ENCODE data around the gene PTGDS.

Gene PTGDS

DNA sequence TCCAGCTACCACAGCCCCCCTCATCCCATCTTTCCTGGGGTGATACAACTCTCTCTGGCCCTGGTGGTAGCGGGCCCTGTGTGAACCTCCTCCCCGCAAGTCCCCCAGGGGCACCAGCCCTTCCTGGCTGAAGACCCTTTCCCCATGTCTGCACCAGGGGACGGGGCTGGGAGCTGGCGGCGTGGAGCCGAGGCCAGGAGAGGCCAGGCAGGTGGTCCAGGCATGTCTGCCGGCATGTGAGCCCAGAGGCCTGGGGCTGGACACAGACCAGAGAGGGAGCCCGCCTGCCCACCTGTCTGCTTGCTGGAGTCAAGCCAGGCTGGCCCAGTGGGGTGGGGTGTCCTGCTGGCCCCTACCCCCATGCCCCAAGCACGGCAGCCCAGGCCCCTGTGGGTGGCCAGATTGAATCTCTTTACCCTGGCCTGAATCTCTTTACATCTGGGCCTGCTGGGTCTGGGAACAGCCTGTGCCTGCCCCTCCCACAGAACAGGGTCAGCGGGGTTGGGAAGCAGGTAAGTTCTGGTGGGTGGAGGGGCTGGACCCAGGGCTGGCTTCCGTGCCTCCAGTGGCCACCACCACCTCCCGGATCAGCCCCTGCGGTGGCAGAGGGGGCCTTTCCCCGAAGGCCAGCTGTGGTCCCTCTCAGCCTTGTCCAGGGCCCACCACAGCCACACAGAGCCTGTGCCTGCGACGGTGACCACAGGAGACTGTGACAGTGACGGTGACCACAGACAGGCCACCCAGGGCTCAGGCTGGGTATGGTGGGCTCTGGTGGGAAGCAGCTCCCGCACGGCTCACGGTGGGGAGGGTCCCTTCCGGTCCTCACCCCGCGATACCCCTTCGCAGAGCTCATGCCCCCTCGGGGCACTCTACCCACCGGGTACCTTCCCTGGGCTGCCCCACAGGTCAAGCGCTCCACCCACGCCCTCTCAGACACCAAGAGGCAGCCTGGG, 18.1 kb upstream of the PTGDS start:
- DNase-seq = no peak

DNA sequence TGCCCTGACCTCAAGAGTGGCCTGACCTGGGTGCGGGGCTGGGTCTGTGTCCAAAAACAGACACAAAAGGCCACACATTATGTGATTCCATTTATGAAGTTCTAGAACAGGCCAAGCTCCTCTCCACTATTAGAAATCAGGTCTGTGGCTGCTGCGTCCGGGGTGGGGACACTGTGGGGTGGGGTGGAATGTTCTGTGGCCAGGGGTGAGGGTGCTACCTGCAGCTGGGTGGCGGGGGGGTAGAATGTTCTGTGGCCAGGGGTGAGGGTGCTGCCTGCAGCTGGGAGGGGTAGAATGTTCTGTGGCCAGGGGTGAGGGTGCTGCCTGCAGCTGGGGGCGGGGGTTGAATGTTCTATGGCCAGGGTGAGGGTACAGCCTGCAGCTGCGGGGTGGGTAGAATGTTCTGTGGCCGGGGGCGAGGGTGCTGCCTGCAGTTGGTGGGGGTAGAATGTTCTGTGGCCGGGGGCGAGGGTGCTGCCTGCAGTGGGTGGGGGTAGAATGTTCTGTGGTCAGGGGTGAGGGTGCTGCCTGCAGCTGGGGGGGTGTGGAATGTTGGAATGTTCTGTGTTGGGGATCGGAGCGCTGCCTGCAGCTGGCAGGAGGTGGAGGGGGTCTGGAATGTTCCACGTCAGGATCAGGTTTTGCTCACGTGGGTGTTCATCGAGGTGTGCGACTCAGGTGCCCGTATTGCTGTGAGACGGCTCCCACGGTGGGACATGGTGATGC, 16.9 kb upstream of the PTGDS start:
- DNase-seq = no peak

DNA sequence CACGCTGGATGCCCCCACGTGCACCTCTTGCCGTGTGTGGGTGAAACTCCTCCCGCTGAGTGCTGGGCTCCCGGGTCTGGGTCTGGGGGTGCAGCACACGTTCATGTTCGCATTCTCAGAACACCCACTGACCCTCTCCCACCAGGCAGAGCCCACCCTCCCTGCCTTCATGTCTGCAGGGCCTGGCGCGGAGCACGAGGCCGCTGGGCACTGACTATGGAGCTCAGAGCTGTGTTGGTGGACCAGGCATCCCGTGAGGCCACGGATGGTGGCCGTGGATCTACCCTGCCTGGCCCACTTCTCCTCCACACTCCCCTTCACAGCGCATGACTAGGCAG, 16.4 kb upstream of the PTGDS start:
- no peak for DNase-seq

DNA sequence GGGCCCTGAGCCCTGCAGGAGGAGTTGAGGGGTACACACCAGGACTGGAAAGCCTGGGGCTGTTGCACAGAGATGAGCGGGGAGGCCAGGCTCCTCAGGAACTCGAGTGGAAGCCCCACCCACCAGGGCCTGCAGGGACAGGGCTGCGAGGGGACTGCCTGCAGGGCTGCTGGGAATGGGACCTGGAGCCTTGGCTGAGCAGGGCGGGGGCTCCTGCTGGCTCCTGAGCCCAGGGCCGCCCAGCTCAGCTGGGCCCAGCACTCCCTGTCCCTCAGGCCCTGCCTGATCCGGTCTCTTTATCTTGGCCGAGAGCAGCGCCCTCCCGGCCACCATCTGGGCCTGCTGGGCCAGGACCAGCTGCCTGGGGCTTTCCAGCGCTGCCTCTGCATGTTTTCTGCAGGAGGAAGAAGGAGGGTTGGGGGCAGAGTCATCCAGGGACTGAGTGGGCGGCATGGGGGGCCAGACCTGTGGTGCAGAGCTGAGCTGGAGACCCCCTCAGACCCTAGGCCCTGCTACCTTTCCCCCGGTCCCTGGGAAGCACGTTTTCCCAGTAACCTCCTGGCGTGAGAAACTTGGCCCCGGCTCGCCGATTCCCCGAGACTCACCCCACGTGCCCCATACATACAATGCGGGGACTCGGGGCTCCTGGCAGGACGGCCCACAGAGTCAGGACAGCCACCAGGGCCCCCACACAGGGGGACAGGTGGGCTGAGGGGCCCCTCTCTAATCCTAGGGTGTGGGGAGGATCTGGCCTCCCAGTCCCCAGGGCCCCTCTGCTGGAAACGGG, 15.8 kb upstream of the PTGDS start:
- DNase-seq = peak in 7 of 14 donors; percentile 19 to 89 (median 42)

DNA sequence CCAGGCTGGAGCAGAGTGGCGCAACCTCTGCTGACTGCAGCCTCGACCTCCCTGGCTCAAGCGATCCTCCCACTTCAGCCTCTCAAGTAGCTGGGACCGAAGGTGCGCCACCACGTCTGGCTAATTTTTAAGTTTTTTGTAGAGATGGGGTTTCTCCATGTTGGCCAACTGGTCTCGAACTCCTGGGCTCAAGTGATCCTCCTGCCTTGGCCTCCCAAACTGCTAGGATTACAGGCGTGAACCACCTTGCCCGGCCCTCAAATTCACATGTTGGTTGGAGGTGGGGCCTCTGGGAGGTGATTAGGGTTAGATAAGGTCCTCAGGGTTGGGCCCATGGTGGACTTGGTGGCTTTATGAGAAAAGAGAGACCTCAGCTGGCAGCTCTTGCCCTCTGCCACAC, 15.1 kb upstream of the PTGDS start:
- no peak for DNase-seq

DNA sequence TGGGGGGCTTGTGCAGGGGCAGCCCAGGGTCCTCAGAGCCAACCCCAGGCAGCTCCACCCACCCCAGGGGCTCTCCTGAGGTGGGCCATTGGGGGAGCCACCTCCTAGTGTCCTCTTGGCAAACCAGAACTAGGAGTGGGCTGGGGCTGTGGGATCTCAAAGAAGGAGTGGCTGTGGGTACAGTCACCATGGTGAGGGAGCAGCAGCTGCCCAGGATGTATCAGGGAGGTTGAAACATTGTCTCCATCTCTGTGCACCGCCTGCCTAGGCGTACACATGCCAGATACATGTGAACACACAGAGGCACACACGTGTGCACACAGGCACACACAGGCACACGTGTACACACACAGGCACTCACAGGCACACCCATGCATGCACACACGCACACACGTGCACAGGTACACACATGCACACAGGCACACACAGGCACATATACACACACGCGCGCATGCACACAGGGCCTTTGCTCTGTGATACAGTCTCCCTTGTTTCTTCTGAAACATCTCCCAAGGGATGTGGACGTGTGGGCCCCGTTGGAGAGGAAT, 14.5 kb upstream of the PTGDS start:
- DNase-seq = no peak

DNA sequence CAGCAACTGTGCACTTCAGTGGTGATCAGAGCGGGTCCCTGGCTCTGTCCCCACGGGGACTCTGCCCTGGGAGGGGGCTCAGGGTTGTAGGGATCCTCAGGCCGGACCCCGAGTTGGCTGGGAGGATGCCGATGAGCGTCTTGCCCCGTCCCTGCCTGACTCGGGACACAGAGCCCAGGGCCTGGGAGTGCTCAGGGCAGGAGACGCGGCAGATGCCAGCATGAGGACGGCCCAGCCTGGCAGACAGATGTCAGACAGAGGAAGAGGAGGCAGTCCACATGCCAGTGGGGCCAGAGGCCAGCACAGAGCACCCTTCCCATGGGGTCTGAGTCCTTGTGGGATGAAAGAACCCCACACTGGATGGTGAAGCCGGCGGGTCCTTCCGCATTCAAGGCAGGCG, 14.0 kb upstream of the PTGDS start:
- DNase-seq = peak in 1 of 14 donors; percentile 11

DNA sequence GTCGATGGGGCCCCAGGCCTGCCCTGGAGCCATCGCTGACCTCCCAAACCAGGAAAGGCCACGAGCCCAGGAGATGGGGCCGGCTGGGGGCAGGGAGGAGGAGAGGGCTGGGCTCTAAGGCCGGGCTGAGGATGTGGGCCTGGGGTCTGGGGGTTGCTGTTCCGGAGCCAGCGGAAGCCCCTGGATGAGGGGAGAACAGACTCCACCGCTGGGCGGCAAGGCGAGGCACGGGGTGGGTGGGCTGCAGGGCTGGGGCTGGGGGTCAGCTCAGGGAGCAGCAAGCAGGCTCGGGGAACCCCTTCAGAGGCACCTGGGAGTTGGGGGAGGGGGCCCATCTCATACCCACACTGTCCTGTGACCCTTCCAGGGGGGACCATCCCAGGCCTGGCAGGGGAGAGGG, 13.6 kb upstream of the PTGDS start:
- DNase-seq = no peak

DNA sequence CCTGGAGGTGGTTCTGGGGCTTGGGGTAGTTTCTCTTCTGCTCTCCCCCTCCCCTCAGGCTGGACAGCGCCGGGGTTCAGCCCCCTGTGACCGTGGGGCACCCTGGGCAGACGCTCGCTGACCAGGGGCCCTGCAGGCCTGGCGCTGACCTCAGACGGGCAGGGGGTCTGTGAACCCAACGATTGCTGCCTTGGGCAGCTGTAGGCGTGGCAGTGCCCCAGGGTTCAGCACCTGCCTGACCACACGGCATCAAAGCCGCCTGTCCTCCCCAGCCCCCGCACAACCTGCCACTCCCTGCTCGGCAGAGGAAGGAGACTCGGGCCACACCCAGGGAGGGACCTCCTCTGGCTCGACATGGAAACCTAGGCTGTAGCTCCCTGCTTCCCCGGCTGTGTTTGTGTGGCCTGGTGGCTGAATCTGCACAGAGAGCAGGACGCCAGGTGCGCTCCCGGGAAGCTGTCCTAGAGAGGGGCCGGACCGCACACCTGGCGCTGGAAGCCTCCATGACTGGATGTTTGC, 13.1 kb upstream of the PTGDS start:
- no peak for DNase-seq

DNA sequence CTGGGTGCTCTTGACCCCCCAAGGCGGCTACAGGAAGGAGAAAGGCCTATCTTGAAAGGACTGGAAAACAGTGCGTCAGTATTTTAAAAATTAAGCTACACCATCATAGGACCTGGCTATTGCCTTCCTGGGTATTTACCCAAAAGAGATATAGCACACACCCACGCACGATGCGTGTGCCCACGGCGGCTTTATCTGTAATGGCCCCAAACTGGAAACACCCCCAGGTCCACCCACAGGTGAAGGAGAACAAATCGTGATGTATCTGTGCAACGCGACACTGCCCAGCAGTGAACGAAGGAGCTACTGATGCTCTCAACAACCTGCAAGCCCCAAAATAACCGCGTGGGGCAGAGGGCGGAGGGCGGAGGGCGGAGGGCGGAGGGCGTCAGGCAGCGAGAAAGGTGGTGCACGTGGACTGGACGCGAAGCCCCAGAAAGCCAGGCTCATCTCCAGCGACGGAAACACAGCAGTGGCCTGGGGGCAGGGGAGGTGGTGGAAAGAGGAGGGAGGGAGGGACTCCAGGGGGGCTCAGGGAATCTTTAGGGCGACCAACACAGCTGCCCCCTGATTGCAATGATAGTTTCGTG, 12.4 kb upstream of the PTGDS start:
- DNase-seq = no peak

DNA sequence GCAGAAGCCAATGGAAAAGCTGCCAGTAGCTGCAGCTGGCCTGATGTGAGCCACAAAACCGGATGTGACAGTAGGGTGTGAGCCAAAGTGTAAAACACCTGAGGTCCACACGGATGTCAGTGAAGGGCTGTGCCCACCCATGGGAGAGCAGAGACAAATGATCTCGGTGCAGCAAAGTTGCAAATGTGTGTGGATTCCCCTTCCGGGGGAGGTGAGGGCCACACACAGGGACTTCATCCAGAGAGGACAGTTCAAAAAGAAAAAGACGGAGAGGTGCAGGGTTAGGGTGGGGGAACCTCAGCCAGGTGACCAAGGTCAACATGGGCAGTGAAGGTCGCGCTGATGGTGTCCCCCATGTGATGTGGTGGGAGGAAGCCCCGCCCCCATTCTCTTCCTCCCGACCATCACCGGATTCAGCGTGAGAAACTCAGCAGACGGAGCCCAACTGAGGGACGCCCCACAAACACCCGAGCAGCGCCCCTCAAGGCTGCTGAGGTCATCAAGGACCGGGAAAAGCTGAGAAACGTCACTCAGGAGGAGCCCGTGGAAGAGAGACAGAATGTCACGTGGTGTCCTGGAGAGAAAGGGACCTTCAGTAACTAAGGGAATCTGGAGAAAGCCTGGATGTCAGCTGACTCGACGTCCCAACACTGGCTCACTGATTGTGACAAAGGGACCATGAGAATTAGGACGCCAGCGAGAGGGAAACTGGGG, 11.4 kb upstream of the PTGDS start:
- peak in 12 of 14 donors; percentile 32 to 82 (median 62) for DNase-seq

DNA sequence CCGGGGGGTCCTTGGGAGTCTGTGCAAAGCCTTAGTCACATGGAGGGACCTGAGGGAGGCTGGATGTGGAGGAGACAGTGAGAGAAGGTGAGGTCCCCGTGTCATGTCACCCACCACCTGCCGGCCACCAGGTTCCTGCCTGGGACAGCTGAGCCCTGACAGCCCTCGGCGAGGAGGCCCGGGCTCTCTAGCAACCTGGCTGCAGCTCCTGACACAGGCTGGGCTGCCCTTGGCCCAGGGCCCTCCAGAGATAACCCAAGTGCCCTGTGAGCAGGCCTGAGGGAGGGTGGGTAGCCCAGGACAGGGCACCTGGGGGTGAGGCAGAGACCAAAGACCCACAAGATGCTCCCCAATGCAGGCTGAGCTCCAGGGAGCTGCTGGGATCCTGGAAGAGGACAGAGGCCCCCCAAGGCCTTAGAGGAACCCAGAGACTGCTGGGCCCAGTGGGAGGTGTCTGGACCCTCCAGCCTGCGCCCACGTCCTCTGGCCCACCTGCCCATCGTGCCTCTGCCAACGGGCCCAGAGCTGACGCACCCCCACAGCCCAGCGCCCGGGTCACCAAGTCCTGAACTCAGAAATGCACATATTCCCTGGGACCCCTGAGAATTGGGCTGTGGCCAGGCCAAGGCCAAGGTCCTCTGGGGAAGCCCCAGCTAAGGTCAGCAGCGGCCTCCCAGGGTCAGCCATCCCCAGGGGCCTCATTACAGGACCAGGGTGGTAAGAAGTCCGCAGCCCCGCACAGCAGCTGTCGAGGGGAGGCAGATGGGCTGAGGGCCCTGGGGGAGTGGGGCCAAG, 8.8 kb upstream of the PTGDS start:
- DNase-seq = no peak

DNA sequence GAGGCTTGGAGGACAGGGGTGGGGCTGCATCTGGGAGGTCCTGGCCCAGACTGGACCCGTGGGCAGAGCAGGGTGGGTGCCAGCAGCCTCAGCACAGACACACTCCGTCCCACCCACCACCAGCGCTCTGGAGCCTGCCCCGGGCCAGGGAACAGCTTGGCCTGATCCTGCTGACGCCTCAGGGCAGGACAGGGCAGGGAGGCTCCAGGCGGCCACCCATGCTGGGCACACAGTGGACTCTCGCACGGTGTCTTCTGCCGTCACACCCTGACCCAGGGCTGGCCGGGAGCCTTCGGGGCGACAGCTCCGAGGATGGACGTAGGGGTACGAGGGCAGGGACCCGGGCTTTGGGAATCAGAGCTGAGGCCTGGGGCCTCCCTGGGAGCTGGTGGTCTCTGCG, 8.2 kb upstream of the PTGDS start:
- DNase-seq = no peak

DNA sequence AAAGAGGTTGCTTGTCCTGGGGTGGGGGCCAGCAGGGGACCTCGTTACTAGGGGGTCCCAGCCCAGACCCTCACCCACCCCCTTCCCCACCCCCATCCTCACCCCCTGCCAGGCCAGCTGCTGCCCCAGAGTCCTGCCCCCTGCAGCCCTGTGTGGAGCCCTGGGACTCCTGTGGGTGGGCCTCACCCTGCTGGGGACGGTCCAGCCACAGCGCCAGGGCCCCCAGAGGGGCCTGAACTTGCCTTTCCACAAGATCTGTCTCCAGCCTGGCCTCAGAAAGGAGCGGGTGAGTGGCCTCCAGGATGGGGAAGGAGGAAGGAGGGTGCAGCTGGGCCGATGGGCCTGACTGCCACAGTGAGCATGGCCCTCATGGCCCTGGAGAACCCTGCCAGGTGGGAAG, 7.5 kb upstream of the PTGDS start:
- no peak for DNase-seq

DNA sequence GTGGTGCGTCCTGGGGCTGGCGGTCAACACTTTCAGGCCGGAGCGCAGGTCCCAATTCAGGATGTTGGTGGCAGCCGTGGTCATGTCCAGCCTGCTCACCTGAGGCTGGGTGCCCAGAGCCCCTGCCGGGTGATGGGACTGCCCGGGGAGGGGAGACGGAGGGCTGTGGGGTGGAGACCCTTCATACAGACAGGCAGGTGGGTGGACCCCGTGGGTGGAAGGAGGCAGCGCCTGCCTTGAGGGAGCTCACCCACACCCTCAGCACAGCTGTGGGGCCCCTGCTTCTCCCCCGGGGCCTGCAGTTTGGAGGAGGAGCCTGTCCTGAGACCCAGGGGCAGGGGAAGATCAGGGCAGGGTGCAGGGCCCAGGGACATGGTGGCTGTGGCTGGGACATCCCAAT, 6.9 kb upstream of the PTGDS start:
- no peak for DNase-seq

DNA sequence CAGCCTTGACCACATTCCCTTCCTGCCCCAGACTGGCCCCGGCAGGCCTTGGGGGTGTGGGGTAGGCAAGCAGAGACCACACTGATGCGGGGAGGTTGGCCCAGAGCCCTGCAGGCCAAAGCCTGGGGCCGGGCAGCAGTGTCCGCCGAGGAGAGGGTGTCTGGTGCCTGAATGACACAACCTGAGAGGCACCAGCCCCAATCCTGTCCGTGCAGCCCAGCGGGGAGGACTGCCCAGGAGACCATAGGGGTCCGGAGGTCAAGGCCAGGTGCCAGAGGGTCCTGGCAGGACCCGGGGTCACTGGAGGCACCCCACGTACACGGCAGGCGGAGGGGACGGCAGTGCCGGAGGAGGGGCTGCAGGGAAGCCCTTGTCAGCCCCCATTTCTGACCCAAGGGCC, 5.6 kb upstream of the PTGDS start:
- DNase-seq = no peak

DNA sequence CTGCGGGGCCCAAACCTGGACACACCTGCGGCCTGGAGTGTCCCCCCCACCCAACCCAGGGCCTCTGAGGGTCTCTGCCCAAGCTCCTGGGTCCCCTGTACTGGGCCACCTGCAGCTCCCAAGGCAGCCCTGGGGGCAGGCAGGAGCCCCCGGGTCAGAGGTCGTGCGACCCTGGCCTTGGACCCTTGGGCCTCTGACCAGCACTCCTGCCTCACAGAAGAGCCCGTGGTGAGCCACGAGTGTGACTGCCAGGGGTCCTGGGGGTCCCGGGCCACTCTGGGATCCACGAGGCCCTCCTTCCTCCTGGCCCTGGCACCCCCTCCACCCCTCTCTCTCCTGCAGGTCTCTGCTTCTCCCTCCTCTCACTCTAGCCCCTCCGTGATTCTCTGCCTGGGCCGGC, 5.0 kb upstream of the PTGDS start:
- DNase-seq = no peak

DNA sequence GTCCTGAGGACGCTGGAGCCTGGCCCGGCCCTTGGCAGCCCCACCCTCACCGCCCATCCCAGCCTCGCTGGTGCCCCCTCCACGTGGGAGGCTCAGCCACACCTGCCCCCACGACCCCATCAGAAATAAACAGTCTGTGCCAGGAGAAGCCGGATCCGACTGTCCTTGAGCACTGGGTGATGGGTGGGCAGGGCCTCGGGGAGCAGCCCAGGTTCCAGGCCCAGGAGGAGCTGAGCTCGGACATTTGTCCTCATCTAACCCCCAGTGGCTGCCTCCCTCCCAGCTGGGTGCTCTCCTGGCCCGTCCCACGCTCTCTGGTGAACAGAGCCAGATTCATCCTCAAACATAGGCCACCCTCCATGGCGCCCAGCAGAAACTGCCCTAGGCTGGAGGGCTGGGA, 4.6 kb upstream of the PTGDS start:
- DNase-seq = no peak

DNA sequence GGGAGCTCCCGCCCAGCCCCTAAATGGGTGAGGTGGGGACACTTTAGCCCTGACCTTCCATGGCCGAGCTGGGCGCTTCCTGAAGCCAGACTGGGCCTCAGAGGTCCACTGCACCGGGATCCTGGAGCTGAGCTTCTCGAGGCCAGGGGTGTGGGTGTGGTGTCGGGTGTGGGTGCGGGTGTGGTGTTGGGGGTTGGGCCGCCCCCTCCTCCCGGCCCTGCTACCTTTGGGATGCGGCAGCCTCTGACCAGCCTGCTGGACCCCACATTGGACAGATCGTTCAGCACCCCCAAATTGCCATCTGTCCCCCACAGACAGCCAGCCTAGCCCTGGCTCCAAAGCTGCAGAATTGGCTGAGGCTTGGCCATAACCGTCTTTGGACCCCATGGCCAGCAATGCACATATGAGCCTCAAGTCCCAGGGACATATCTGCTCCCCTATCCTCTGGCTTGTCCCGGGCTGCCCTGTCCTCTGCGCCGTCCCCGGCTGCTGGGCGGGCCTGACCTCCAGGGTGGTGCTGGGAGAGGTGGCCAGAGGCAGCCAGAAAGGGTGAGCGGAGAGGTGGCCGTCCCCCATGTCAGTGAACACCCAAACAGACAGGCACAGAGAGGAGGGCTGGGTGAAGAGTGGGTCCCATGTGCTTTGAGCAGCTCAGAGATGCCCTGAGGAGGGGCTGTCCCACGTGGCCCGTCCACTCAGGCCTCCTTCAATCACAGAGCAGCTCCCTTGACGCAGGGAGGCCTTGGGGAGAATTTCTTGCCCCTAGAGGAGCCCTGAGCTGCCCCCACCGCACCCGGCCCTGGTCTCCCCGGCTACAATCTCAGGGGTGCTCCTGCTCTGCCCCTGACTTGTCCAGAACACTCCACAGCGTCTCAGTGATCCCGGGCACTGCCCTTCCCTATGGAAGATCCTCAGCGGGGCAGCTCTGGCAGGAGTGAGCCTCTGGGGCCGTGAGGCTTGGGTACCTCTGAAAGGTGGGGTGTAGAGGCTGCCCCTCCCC, 3.4 kb upstream of the PTGDS start:
- no peak for DNase-seq

Data from C1 segment of cervical spinal cord (tissue), 14 donors.